ENCODE measurements around the gene DNAL4. TPM values are rescaled to one million over a fixed set of nuclear protein-coding genes. Genes with fewer than 3 reads are reported as not detected.
"Not testable (repeated sequence)": the region's sequence is repeated elsewhere in the genome, so short reads cannot be mapped to it uniquely, and the experiment has no call there.

The DNAL4 gene
- total RNA-seq, 1 donor from 2014 or later = 18.0 TPM

- no peaks in the 10 kb centered on the region for H3K27me3 ChIP-seq
- H3K27ac ChIP-seq = no peak overlapping the region
- H3K4me3 ChIP-seq = no peak overlapping the region
- no peaks in the 10 kb centered on the region for H3K9me3 ChIP-seq
- DNase-seq (ENCODE audit: low spot score in 2 of 2) = no peak
- H3K4me1 ChIP-seq = no peaks in the 10 kb centered on the region
- peaks cover 3 to 12% of the 10 kb centered on the region in 2 donors for H3K36me3 ChIP-seq
- TF ChIP-seq, protein P1, sequence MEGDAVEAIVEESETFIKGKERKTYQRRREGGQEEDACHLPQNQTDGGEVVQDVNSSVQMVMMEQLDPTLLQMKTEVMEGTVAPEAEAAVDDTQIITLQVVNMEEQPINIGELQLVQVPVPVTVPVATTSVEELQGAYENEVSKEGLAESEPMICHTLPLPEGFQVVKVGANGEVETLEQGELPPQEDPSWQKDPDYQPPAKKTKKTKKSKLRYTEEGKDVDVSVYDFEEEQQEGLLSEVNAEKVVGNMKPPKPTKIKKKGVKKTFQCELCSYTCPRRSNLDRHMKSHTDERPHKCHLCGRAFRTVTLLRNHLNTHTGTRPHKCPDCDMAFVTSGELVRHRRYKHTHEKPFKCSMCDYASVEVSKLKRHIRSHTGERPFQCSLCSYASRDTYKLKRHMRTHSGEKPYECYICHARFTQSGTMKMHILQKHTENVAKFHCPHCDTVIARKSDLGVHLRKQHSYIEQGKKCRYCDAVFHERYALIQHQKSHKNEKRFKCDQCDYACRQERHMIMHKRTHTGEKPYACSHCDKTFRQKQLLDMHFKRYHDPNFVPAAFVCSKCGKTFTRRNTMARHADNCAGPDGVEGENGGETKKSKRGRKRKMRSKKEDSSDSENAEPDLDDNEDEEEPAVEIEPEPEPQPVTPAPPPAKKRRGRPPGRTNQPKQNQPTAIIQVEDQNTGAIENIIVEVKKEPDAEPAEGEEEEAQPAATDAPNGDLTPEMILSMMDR (IDR thresholded peaks at IDR 0.05) = no peak
- intact Hi-C loops (cut with DNase I) = no loop called here
These were observed 25.5 kb upstream of the DNAL4 start for GRCh38 chr22:38819387-38819940.

DNA sequence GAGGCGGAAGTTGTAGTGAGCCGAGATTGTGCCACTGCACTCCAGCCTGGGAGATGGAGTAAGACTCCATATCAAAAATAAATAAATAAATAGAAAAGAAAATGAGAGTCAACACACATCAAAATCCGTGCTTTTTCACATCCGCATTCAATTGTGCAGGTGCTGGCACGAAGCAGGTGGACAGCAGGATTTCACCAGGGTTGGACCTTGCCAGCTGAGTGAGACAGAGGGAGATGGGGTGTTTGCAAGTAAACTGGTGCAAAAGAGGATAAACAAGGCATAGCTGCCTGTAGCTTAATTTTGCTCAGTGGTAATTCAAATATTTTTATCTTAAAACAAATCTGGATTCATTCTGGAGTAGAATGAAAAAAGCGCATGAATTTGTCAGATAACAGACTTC lies 23.3 kb upstream of the DNAL4 start:
- intact Hi-C loops (cut with DNase I) = no loop called here
- no peak overlapping the region for H3K27ac ChIP-seq
- H3K4me3 ChIP-seq = no peak overlapping the region
- H3K9me3 ChIP-seq = no peaks in the 10 kb centered on the region
- no peaks in the 10 kb centered on the region for H3K4me1 ChIP-seq
- DNase-seq (ENCODE audit: low spot score in 2 of 2) = no peak
- TF ChIP-seq, protein P1 (IDR thresholded peaks at IDR 0.05) = no peak
- H3K27me3 ChIP-seq = no peaks in the 10 kb centered on the region
- peaks cover 0 to under 1% of the 10 kb centered on the region in 2 donors for H3K36me3 ChIP-seq

- TF ChIP-seq, protein P1 (IDR thresholded peaks at IDR 0.05) = no peak
- Histone ChIP-seq H3K9me3 (no peaks in the 10 kb centered on the region), H3K4me3 (no peak overlapping the region), H3K27ac (no peak overlapping the region), H3K4me1 (no peaks in the 10 kb centered on the region), H3K27me3 (no peaks in the 10 kb centered on the region), H3K36me3 (no peaks in the 10 kb centered on the region)
- intact Hi-C loops (cut with DNase I) = no loop called here
- DNase-seq (ENCODE audit: low spot score in 2 of 2) = no peak
These were observed 21.9 kb upstream of the DNAL4 start for GRCh38 chr22:38815842-38816241.

GRCh38 chr22:38811241-38811640 lies 17.3 kb upstream of the DNAL4 start:
- no peak overlapping the region for H3K4me3 ChIP-seq
- no peaks in the 10 kb centered on the region for H3K4me1 ChIP-seq
- no peak overlapping the region for H3K27ac ChIP-seq
- H3K36me3 ChIP-seq = no peaks in the 10 kb centered on the region
- no peaks in the 10 kb centered on the region for H3K27me3 ChIP-seq
- TF ChIP-seq, protein P1 (IDR thresholded peaks at IDR 0.05) = no peak
- intact Hi-C loops (cut with DNase I) = no loop called here
- DNase-seq (ENCODE audit: low spot score in 2 of 2) = no peak
- H3K9me3 ChIP-seq = peaks cover 0 to 11% of the 10 kb centered on the region in 2 donors

DNA sequence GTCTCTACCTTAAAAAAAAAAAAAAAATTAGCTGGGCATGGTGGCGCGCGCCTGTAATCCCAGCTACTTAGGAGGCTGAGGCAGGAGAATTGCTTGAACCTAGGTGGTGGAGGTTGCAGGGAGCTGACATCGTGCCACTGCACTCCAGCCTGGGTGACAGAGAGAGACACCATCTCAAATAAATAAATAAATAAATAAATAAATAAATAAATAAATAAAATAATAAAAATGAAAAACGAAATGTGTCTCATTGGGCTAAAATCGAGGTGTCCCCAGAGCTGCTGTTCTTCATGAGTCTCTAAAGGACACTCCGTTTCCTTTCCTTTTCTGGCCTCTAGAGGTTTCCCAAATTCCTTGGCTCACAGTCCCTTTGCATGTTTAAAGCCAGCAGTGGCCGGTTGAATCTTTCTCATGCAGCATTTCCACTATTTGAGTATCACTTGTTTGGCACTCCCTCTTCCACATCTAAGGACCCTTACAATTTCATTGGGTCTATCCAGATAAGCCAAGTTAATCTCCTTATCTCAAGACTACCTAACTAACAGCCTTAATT lies 11.2 kb upstream of the DNAL4 start:
- H3K27ac ChIP-seq; DNase-seq (ENCODE audit: low spot score in 2 of 2); H3K4me1 ChIP-seq; H3K4me3 ChIP-seq; intact Hi-C loops (cut with DNase I); H3K36me3 ChIP-seq; H3K9me3 ChIP-seq; H3K27me3 ChIP-seq: not testable (repeated sequence)

DNA sequence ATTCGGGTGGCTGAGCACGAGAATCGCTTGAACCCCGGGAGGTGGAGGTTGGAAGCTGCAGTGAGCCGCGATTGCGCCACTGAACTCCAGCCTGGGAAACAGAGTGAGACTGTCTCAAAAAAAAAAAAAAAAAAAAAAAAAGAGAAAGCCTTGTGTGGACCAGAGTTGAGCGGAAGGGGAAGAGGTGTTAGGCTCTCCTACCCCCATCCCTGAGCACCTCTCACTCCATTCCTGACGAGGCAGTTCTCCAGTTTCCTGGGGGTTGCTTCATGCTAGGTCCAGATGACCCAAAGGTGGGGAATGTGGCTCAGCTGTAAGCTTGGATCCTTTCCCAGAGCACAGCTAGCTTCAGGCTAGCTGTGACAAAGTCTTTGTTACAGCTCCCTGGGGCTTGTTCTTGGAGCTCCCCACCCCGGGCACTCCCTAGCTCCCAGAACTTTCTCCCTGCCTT lies 8.8 kb upstream of the DNAL4 start:
- TF ChIP-seq, protein P1 (IDR thresholded peaks at IDR 0.05) = no peak
- H3K9me3 ChIP-seq = no peaks in the 10 kb centered on the region
- H3K36me3 ChIP-seq = no peaks in the 10 kb centered on the region
- peak overlapping the region in 1 of 2 donors; percentile 19 for H3K27ac ChIP-seq
- peak in 1 of 2 donors; percentile 88 for DNase-seq (ENCODE audit: low spot score in 2 of 2)
- H3K4me3 ChIP-seq = no peak overlapping the region
- H3K4me1 ChIP-seq = peaks cover 0 to 3% of the 10 kb centered on the region in 2 donors
- intact Hi-C loops (cut with DNase I) = loop anchor here (2.0 kb wide), 1 partner anchor 14 kb away; no protein-coding TSS in a partner anchor
- H3K27me3 ChIP-seq = no peaks in the 10 kb centered on the region

All from ascending aorta (tissue), 2 donors.